IMR-90 (cell line): ENCODE data around the gene FNDC3B. TPM values are rescaled to one million over a fixed set of nuclear protein-coding genes. Genes with fewer than 3 reads are reported as not detected.

Source experiments
- ATAC-seq: fragments of 200-7000 bp; cut with Tn5 transposase; 2 replicates; pipeline ENCODE4 v1.9.1; 2020; ENCODE audit warnings: low read depth, mild to moderate bottlenecking, moderate library complexity
- BruUV-seq: library from RNA; stranded (reverse); fragments of 400-500 nt; replicated peaks from 2 replicates; lab custom pipeline; 2021; lab: Mats Ljungman, UMichigan
- CTCF ChIA-PET: fragments of 300-600 bp; formaldehyde crosslinking; extraction: SDS; loops from one replicate; lab custom pipeline; 2021; ENCODE audit warnings: antibody characterized with exemption; lab: Yijun Ruan, JAX
- POLR2A ChIA-PET: fragments of 300-600 bp; sonication (Branson Sonifier 250); formaldehyde crosslinking; loops from one replicate; lab custom pipeline; 2022; ENCODE audit warnings: antibody characterized with exemption; ENCODE audit not compliant: unreplicated experiment; lab: Charles Lee
- DNase-seq: peaks from one replicate; pipeline ENCODE4 v3.0.0; 2013
- H2AFZ ChIP-seq: replicated peaks from 2 replicates; pipeline ENCODE3; 2013; ENCODE audit warnings: low read length, mild to moderate bottlenecking; ENCODE audit not compliant: poor library complexity
- H2AK5ac ChIP-seq: 2 replicates; pipeline ENCODE4 v1.6.1; 2013; ENCODE audit warnings: low read depth, low read length, inconsistent platforms
- H2AK9ac ChIP-seq: replicated peaks from 2 replicates; pipeline ENCODE3; 2013; ENCODE audit warnings: mild to moderate bottlenecking, low read depth, low read length, moderate library complexity; ENCODE audit not compliant: poor library complexity
- H2BK120ac ChIP-seq: 2 replicates; pipeline ENCODE4 v1.6.1; 2013; ENCODE audit warnings: low read depth, low read length, inconsistent platforms
- H2BK15ac ChIP-seq: 3 replicates; pipeline ENCODE4 v1.6.1; 2013; ENCODE audit warnings: low read depth, low read length, inconsistent platforms
- H2BK20ac ChIP-seq: 2 replicates; pipeline ENCODE4 v1.6.1; 2013; ENCODE audit warnings: low read depth, mild to moderate bottlenecking, inconsistent platforms, low read length, moderate library complexity
- H2BK5ac ChIP-seq: 2 replicates; pipeline ENCODE4 v1.6.1; 2013; ENCODE audit warnings: mild to moderate bottlenecking, low read depth, low read length, inconsistent platforms; ENCODE audit not compliant: poor library complexity, severe bottlenecking
- H3K14ac ChIP-seq: replicated peaks from 2 replicates; pipeline ENCODE4 v1.6.1; 2013; ENCODE audit warnings: low read depth, low read length, inconsistent platforms
- H3K18ac ChIP-seq: 2 replicates; pipeline ENCODE4 v1.6.1; 2013; ENCODE audit warnings: low read depth, low read length, control low read depth
- H3K23ac ChIP-seq: 2 replicates; pipeline ENCODE4 v1.6.1; 2013; ENCODE audit warnings: low read depth, low read length, inconsistent platforms
- H3K27ac ChIP-seq: 2 replicates; pipeline ENCODE4 v1.5.1; 2013; ENCODE audit warnings: mild to moderate bottlenecking, control low read depth, low read length; ENCODE audit not compliant: insufficient read depth
- H3K27me3 ChIP-seq: 2 replicates; pipeline ENCODE4 v1.6.1; 2013; ENCODE audit warnings: low read length; ENCODE audit not compliant: control insufficient read depth, insufficient read depth
- H3K36me3 ChIP-seq: 2 replicates; pipeline ENCODE4 v1.6.1; 2013; ENCODE audit warnings: low read length, mixed read lengths; ENCODE audit not compliant: control insufficient read depth, insufficient read depth
- H3K4ac ChIP-seq: 2 replicates; pipeline ENCODE4 v1.6.1; 2013; ENCODE audit warnings: low read depth, low read length, inconsistent platforms
- H3K4me1 ChIP-seq: 2 replicates; pipeline ENCODE4 v1.6.1; 2013; ENCODE audit warnings: low read length, mixed read lengths; ENCODE audit not compliant: control insufficient read depth, insufficient read depth
- H3K4me2 ChIP-seq: 2 replicates; pipeline ENCODE4 v1.6.1; 2013; ENCODE audit warnings: low read depth, mild to moderate bottlenecking, control low read depth, low read length, moderate library complexity
- H3K4me3 ChIP-seq: 2 replicates; pipeline ENCODE4 v1.5.1; 2013; ENCODE audit warnings: low read depth, mild to moderate bottlenecking, control low read depth, low read length, moderate library complexity; ENCODE audit not compliant: insufficient read depth
- H3K56ac ChIP-seq: 2 replicates; pipeline ENCODE4 v1.6.1; 2013; ENCODE audit warnings: low read length, inconsistent platforms; ENCODE audit not compliant: insufficient read depth; ENCODE audit errors: extremely low read depth
- H3K79me1 ChIP-seq, 2 experiments: 2 replicates each; pipeline ENCODE4 v1.6.1; 2013; ENCODE audit warnings: low read length in 2 of 2, inconsistent platforms in 1 of 2, low read depth in 1 of 2
- H3K9ac ChIP-seq: 2 replicates; pipeline ENCODE4 v1.6.1; 2013; ENCODE audit warnings: low read depth, low read length, control low read depth
- H3K9me1 ChIP-seq: 2 replicates; pipeline ENCODE4 v1.6.1; 2013; ENCODE audit warnings: low read length, inconsistent platforms; ENCODE audit not compliant: insufficient read depth
- H3K9me3 ChIP-seq: 2 replicates; pipeline ENCODE4 v1.6.1; 2013; ENCODE audit warnings: low read length; ENCODE audit not compliant: control insufficient read depth, insufficient read depth
- H4K20me1 ChIP-seq: 2 replicates; pipeline ENCODE4 v1.6.1; 2013; ENCODE audit warnings: low read length, inconsistent platforms; ENCODE audit not compliant: insufficient read depth
- H4K5ac ChIP-seq: 2 replicates; pipeline ENCODE4 v1.6.1; 2013; ENCODE audit warnings: mild to moderate bottlenecking, low read depth, low read length, control low read depth
- H4K8ac ChIP-seq, 2 experiments: 2 replicates each; pipeline ENCODE4 v1.6.1; 2013; ENCODE audit warnings: low read depth in 2 of 2, low read length in 2 of 2, control low read depth in 1 of 2, inconsistent platforms in 1 of 2
- H4K91ac ChIP-seq: 2 replicates; pipeline ENCODE4 v1.6.1; 2013; ENCODE audit warnings: low read depth, low read length, inconsistent platforms; ENCODE audit not compliant: insufficient read depth
- BHLHE40 ChIP-seq: fragments of 150-350 bp; IDR thresholded peaks from 2 replicates; pipeline ENCODE4 v1.6.1; 2016; ENCODE audit warnings: mild to moderate bottlenecking, low read depth, low read length
- CEBPB ChIP-seq: IDR thresholded peaks from 2 replicates; pipeline ENCODE4 v1.6.1; 2012; ENCODE audit warnings: low read depth, low read length, improper control_type of control experiment
- CHD1 ChIP-seq: IDR thresholded peaks from 2 replicates; pipeline ENCODE4 v1.6.1; 2012; ENCODE audit warnings: low read depth, low read length, improper control_type of control experiment
- FOS ChIP-seq: fragments of 150-350 bp; IDR thresholded peaks from 2 replicates; pipeline ENCODE4 v1.6.1; 2016; ENCODE audit warnings: low read depth, low read length
- MAFK ChIP-seq: IDR thresholded peaks from 2 replicates; pipeline ENCODE4 v1.6.1; 2012; ENCODE audit warnings: low read depth, low read length, improper control_type of control experiment
- MAZ ChIP-seq: IDR thresholded peaks from 2 replicates; pipeline ENCODE4 v1.6.1; 2012; ENCODE audit warnings: low read depth, mild to moderate bottlenecking, low read length, improper control_type of control experiment, moderate library complexity, borderline replicate concordance
- MXI1 ChIP-seq: IDR thresholded peaks from 2 replicates; pipeline ENCODE4 v1.6.1; 2012; ENCODE audit warnings: low read depth, mild to moderate bottlenecking, low read length, moderate library complexity, borderline replicate concordance
- NFE2L2 ChIP-seq: fragments of 150-350 bp; IDR thresholded peaks from 2 replicates; pipeline ENCODE4 v1.6.1; 2016; ENCODE audit warnings: low read depth, mild to moderate bottlenecking, low read length
- POLR2A ChIP-seq: IDR thresholded peaks from 2 replicates; pipeline ENCODE4 v1.6.1; 2012; ENCODE audit warnings: mild to moderate bottlenecking, low read depth, low read length
- RAD21 ChIP-seq: IDR thresholded peaks from 2 replicates; pipeline ENCODE4 v1.6.1; 2012; ENCODE audit warnings: low read length, improper control_type of control experiment
- RCOR1 ChIP-seq: IDR thresholded peaks from 2 replicates; pipeline ENCODE4 v1.6.1; 2012; ENCODE audit warnings: mild to moderate bottlenecking, low read length, improper control_type of control experiment; ENCODE audit not compliant: insufficient replicate concordance
- RFX5 ChIP-seq: IDR thresholded peaks from 2 replicates; pipeline ENCODE4 v1.8.0; 2012; ENCODE audit warnings: low read depth, mild to moderate bottlenecking, low read length, moderate library complexity
- SMC3 ChIP-seq: fragments of 150-350 bp; IDR thresholded peaks from 2 replicates; pipeline ENCODE4 v1.6.1; 2016; ENCODE audit warnings: low read depth, mild to moderate bottlenecking, antibody characterized with exemption, low read length, moderate library complexity
- WGBS, 2 experiments: methylation state at CpG; one replicate each; pipeline versions ENCODE4 v1.1.5 to v1.1.7; 2013; ENCODE audit warnings: missing lambda C conversion rate in 2 of 2; ENCODE audit not compliant: insufficient read length in 1 of 2; ENCODE audit errors: extremely low coverage in 2 of 2; 5-methylcytosine and 5-hydroxymethylcytosine counted together
- dilution Hi-C: fragments of 300-500 bp; cut with HindIII; formaldehyde crosslinking; loops from one replicate; pipeline ENCODE4 v1.14.3; 2018; ENCODE audit warnings: low sequenced_read_pairs; ENCODE audit not compliant: unreplicated experiment
- in situ Hi-C: fragments of 300-500 bp; cut with MboI; formaldehyde crosslinking; loops from 3 replicates; pipeline ENCODE4 v1.14.3; 2019; ENCODE audit warnings: low sequenced_read_pairs, inconsistent platforms, mixed read lengths
- intact Hi-C: fragments of 100-400 bp; cut with micrococcal nuclease; formaldehyde crosslinking; loops from 2 replicates; pipeline ENCODE4 v1.10.0; 2022
- polyA plus RNA-seq, 3 experiments: library from polyadenylated mRNA; depleted of rRNA; stranded (reverse); fragments of >200 nt; gene quantifications; 2 replicates each; pipeline ENCODE4 v1.2.3, GENCODE V29; 2012; ENCODE audit warnings: low replicate concordance in 1 of 3
- total RNA-seq: library from RNA; depleted of rRNA; stranded (reverse); fragments of >200 nt; gene quantifications from 2 replicates; pipeline ENCODE4 v1.2.3, GENCODE V29; 2012
- TF ChIP-seq, protein P1 (sequence below): conservative IDR thresholded peaks from 2 replicates; pipeline ENCODE4 v1.5.1; 2012; ENCODE audit warnings: mild to moderate bottlenecking, low read depth, low read length, improper control_type of control experiment
- TF ChIP-seq, protein P2 (sequence below): fragments of 150-350 bp; IDR thresholded peaks from 2 replicates; pipeline ENCODE4 v1.6.1; 2017; ENCODE audit warnings: mild to moderate bottlenecking, antibody characterized with exemption, low read length, low read depth
- TF ChIP-seq, protein P3 (sequence below): fragments of 150-350 bp; IDR thresholded peaks from 2 replicates; pipeline ENCODE4 v1.6.1; 2016; ENCODE audit warnings: low read depth, mild to moderate bottlenecking, low read length, moderate library complexity, borderline replicate concordance

FNDC3B gene
- total and polyA plus RNA-seq, 2 of the 4 experiments (the other 2 are of a cell fraction): 23.9 to 150 TPM

DNA sequence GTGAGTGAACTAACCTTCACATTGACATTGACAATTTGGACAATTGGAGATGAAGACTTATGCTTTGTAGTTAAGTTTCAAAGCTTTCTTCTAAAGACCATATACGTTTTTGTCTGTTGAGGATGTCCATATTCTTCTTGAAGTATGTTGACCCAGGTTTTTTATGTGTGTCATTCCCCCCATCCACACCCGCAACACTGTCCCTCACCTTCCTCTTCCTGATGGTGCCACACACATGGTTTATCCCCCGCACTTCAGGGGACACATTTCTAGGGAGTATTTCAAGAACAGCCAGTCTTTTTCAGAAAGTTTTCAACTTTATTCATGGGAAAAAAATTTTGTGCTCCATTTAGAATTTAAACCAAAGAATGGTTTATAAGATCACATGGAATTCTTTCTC is 303.7 kb downstream of the FNDC3B start:
- ATAC-seq (no peak), DNase-seq (no peak)
- H2AK5ac ChIP-seq: no peak overlapping the region
- H2AK9ac ChIP-seq: no peak overlapping the region
- H3K14ac ChIP-seq: no peak overlapping the region
- H3K4me3 ChIP-seq: no peak overlapping the region
- H4K8ac ChIP-seq: no peak overlapping the region
- no peak overlapping the region for H2BK20ac ChIP-seq
- BruUV-seq: no TSS peak
- H3K9ac ChIP-seq: no peak overlapping the region
- H3K56ac ChIP-seq: no peak overlapping the region
- no peak overlapping the region for H4K5ac ChIP-seq
- H3K4me2 ChIP-seq: no peak overlapping the region
- ChIA-PET POLR2A (no interaction called here), CTCF (no interaction called here)
- no peak overlapping the region for H2BK120ac ChIP-seq
- H3K27ac ChIP-seq: no peak overlapping the region
- in situ Hi-C loops (loop anchor here (25.0 kb wide), 1 partner anchor 706 kb away; no protein-coding TSS in a partner anchor), intact Hi-C loops (loop anchor here (5.0 kb wide), 1 partner anchor 686 kb away; no protein-coding TSS in a partner anchor), dilution Hi-C loops (no loop called here)
- H3K18ac ChIP-seq: no peak overlapping the region
- TF ChIP-seq, protein P1, sequence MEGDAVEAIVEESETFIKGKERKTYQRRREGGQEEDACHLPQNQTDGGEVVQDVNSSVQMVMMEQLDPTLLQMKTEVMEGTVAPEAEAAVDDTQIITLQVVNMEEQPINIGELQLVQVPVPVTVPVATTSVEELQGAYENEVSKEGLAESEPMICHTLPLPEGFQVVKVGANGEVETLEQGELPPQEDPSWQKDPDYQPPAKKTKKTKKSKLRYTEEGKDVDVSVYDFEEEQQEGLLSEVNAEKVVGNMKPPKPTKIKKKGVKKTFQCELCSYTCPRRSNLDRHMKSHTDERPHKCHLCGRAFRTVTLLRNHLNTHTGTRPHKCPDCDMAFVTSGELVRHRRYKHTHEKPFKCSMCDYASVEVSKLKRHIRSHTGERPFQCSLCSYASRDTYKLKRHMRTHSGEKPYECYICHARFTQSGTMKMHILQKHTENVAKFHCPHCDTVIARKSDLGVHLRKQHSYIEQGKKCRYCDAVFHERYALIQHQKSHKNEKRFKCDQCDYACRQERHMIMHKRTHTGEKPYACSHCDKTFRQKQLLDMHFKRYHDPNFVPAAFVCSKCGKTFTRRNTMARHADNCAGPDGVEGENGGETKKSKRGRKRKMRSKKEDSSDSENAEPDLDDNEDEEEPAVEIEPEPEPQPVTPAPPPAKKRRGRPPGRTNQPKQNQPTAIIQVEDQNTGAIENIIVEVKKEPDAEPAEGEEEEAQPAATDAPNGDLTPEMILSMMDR: no peak
- TF ChIP-seq SMC3 (no peak), RCOR1 (no peak), POLR2A (no peak), RAD21 (no peak), BHLHE40 (no peak), CHD1 (no peak), CEBPB (no peak), MAZ (no peak), NFE2L2 (no peak), MAFK (no peak), RFX5 (no peak), FOS (no peak), MXI1 (no peak)
- TF ChIP-seq, protein P2, sequence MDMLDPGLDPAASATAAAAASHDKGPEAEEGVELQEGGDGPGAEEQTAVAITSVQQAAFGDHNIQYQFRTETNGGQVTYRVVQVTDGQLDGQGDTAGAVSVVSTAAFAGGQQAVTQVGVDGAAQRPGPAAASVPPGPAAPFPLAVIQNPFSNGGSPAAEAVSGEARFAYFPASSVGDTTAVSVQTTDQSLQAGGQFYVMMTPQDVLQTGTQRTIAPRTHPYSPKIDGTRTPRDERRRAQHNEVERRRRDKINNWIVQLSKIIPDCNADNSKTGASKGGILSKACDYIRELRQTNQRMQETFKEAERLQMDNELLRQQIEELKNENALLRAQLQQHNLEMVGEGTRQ: no peak
- TF ChIP-seq, protein P3, sequence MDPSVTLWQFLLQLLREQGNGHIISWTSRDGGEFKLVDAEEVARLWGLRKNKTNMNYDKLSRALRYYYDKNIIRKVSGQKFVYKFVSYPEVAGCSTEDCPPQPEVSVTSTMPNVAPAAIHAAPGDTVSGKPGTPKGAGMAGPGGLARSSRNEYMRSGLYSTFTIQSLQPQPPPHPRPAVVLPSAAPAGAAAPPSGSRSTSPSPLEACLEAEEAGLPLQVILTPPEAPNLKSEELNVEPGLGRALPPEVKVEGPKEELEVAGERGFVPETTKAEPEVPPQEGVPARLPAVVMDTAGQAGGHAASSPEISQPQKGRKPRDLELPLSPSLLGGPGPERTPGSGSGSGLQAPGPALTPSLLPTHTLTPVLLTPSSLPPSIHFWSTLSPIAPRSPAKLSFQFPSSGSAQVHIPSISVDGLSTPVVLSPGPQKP: no peak
- no peaks in the 10 kb centered on the region for H3K9me3 ChIP-seq
- peaks cover 5% of the 10 kb centered on the region; the same call in 1 of the 2 replicates for H4K20me1 ChIP-seq
- H4K91ac ChIP-seq: no peak overlapping the region
- H3K27me3 ChIP-seq: no peaks in the 10 kb centered on the region
- no peaks in the 10 kb centered on the region for H3K9me1 ChIP-seq
- H2BK15ac ChIP-seq: no peak overlapping the region
- H2AFZ ChIP-seq: no peak overlapping the region
- no peak overlapping the region for H3K23ac ChIP-seq
- no peaks in the 10 kb centered on the region; the same call in 1 of the 2 replicates for H3K4me1 ChIP-seq
- H3K4ac ChIP-seq: no peak overlapping the region
- H3K36me3 ChIP-seq: peaks cover 56% of the 10 kb centered on the region
- H3K79me1 ChIP-seq: peaks cover 16 to 18% of the 10 kb centered on the region in 2 experiments; a peak in 3 of 4 replicates
- WGBS, 2 experiments: no CpG with 5 or more reads among the region's 3 CpGs
- no peak overlapping the region for H2BK5ac ChIP-seq
